ENCODE data around the gene PASD1.

PASD1 gene

GRCh38 chrX:151563449-151563848, at the start of gene PASD1:
Gene PASD1, plus strand, starts transcription at chrX:151563675. Its CDS starts 37,879 bp downstream, at chrX:151601554.
- Histone ChIP-seq H3K36me3 (ENCODE audit: control insufficient read depth, insufficient read depth, low read length) (no peaks in the 10 kb centered on the region), H3K4me3 (replicated peaks; ENCODE audit: low read depth, low read length) (no peak within 1 kb of the TSS), H3K27me3 (replicated peaks; ENCODE audit: control insufficient read depth, insufficient read depth, low read length) (no peaks in the 10 kb centered on the region)
- DNase-seq (ENCODE audit: extremely low read depth, insufficient read length) = no peak
- no peak for TF ChIP-seq CTCF (IDR thresholded peaks at IDR 0.05; ENCODE audit: insufficient read depth, low read length, poor library complexity, severe bottlenecking)

- Histone ChIP-seq H3K4me3 (replicated peaks; ENCODE audit: low read depth, low read length) (no peak overlapping the region), H3K36me3 (ENCODE audit: control insufficient read depth, insufficient read depth, low read length) (no peaks in the 10 kb centered on the region), H3K27me3 (replicated peaks; ENCODE audit: control insufficient read depth, insufficient read depth, low read length) (no peaks in the 10 kb centered on the region)
- no peak for DNase-seq (ENCODE audit: extremely low read depth, insufficient read length)
- no peak for TF ChIP-seq CTCF (IDR thresholded peaks at IDR 0.05; ENCODE audit: insufficient read depth, low read length, poor library complexity, severe bottlenecking)
Observed at GRCh38 chrX:151515237-151515636, 48.2 kb upstream of the PASD1 start.

GRCh38 chrX:151516538-151517187, 46.8 kb upstream of the PASD1 start:
- Histone ChIP-seq H3K36me3 (ENCODE audit: control insufficient read depth, insufficient read depth, low read length) (no peaks in the 10 kb centered on the region), H3K27me3 (replicated peaks; ENCODE audit: control insufficient read depth, insufficient read depth, low read length) (no peaks in the 10 kb centered on the region), H3K4me3 (replicated peaks; ENCODE audit: low read depth, low read length) (no peak overlapping the region)
- no peak for DNase-seq (ENCODE audit: extremely low read depth, insufficient read length)
- TF ChIP-seq CTCF (IDR thresholded peaks at IDR 0.05; ENCODE audit: insufficient read depth, low read length, poor library complexity, severe bottlenecking) = no peak

GRCh38 chrX:151517421-151517820, 46.1 kb upstream of the PASD1 start:
- Histone ChIP-seq H3K4me3 (replicated peaks; ENCODE audit: low read depth, low read length) (no peak overlapping the region), H3K27me3 (replicated peaks; ENCODE audit: control insufficient read depth, insufficient read depth, low read length) (no peaks in the 10 kb centered on the region), H3K36me3 (ENCODE audit: control insufficient read depth, insufficient read depth, low read length) (no peaks in the 10 kb centered on the region)
- DNase-seq (ENCODE audit: extremely low read depth, insufficient read length) = no peak
- no peak for TF ChIP-seq CTCF (IDR thresholded peaks at IDR 0.05; ENCODE audit: insufficient read depth, low read length, poor library complexity, severe bottlenecking)

- no peak overlapping the region for H3K4me3 ChIP-seq (replicated peaks; ENCODE audit: low read depth, low read length)
- DNase-seq (ENCODE audit: extremely low read depth, insufficient read length) = no peak
- no peaks in the 10 kb centered on the region for H3K27me3 ChIP-seq (replicated peaks; ENCODE audit: control insufficient read depth, insufficient read depth, low read length)
- TF ChIP-seq CTCF (IDR thresholded peaks at IDR 0.05; ENCODE audit: insufficient read depth, low read length, poor library complexity, severe bottlenecking) = no peak
- no peaks in the 10 kb centered on the region for H3K36me3 ChIP-seq (ENCODE audit: control insufficient read depth, insufficient read depth, low read length)
Observed at GRCh38 chrX:151523351-151523750, 40.1 kb upstream of the PASD1 start.

- no peaks in the 10 kb centered on the region for H3K36me3 ChIP-seq (ENCODE audit: control insufficient read depth, insufficient read depth, low read length)
- TF ChIP-seq CTCF (IDR thresholded peaks at IDR 0.05; ENCODE audit: insufficient read depth, low read length, poor library complexity, severe bottlenecking) = no peak
- no peak for DNase-seq (ENCODE audit: extremely low read depth, insufficient read length)
- no peak overlapping the region for H3K4me3 ChIP-seq (replicated peaks; ENCODE audit: low read depth, low read length)
- no peaks in the 10 kb centered on the region for H3K27me3 ChIP-seq (replicated peaks; ENCODE audit: control insufficient read depth, insufficient read depth, low read length)
Observed at GRCh38 chrX:151536571-151536970, 26.9 kb upstream of the PASD1 start.
